Astrocyte of the spinal cord (primary cell): ENCODE measurements around the gene SWI5.

Experiments
- DNase-seq: peaks from one replicate; pipeline ENCODE4 v3.0.0; 2011; ENCODE audit warnings: low read depth, low spot score
- H3K4me3 ChIP-seq: 2 replicates; pipeline ENCODE4 v1.5.1; 2011; ENCODE audit warnings: low read depth, mild to moderate bottlenecking, low read length, moderate library complexity
- in situ Hi-C: cut with HindIII; loops from 2 replicates; pipeline ENCODE4 v1.10.0; 2017; ENCODE audit warnings: low sequenced_read_pairs
- TF ChIP-seq, protein P1 (sequence below): IDR thresholded peaks from 2 replicates; pipeline ENCODE4 v1.5.1; 2012; ENCODE audit warnings: low read depth, mild to moderate bottlenecking, low read length, inconsistent platforms

SWI5 gene

DNA sequence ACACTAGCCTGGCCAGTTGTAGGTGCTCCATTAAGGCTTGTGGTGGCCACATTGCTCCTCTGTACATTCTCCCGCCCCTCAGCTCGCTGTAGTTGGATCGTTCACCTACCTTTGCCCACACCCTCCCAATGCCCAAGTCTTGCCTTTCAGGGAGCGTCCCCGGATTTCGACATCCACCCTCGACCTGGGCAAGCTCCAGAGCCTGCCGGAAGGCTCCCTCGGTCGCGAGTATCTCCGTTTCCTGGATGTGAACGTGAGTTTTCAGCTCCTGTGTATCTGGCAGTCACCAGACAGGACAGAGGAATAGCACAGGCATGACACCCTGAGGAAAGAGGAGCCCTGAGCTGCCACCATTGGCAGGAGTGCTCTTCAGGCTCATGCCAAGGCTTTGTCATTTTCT lies 49.6 kb downstream of the SWI5 start:
- TF ChIP-seq, protein P1, sequence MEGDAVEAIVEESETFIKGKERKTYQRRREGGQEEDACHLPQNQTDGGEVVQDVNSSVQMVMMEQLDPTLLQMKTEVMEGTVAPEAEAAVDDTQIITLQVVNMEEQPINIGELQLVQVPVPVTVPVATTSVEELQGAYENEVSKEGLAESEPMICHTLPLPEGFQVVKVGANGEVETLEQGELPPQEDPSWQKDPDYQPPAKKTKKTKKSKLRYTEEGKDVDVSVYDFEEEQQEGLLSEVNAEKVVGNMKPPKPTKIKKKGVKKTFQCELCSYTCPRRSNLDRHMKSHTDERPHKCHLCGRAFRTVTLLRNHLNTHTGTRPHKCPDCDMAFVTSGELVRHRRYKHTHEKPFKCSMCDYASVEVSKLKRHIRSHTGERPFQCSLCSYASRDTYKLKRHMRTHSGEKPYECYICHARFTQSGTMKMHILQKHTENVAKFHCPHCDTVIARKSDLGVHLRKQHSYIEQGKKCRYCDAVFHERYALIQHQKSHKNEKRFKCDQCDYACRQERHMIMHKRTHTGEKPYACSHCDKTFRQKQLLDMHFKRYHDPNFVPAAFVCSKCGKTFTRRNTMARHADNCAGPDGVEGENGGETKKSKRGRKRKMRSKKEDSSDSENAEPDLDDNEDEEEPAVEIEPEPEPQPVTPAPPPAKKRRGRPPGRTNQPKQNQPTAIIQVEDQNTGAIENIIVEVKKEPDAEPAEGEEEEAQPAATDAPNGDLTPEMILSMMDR, result no peak

DNA sequence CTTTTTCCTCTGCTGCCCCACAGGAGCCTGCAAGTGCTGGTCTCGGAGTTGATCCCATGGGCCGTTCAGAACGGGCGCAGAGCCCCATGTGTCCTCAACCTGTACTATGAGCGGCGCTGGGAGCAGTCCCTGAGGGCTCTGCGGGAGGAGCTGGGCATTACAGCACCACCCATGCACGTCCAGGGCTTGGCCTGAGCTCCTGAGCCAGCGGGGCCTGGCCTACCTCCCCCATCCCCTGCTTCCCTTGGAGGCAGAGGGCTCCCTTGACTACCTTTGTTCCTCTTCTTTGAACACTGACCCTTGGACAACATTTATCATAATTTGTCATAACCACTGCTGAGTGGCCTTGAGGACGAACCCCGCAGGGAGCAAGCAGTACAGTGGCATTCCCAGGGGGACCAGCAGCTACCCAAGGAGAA lies 57.4 kb downstream of the SWI5 start:
- in situ Hi-C loops, result no loop called here
- H3K4me3 ChIP-seq, result no peak overlapping the region
- no peak for DNase-seq
- TF ChIP-seq, protein P1, result no peak

More for the DNA sequence above, 49.6 kb downstream of the SWI5 start:
- no peak for DNase-seq
- in situ Hi-C loops, result no loop called here
- H3K4me3 ChIP-seq, result no peak overlapping the region

DNA sequence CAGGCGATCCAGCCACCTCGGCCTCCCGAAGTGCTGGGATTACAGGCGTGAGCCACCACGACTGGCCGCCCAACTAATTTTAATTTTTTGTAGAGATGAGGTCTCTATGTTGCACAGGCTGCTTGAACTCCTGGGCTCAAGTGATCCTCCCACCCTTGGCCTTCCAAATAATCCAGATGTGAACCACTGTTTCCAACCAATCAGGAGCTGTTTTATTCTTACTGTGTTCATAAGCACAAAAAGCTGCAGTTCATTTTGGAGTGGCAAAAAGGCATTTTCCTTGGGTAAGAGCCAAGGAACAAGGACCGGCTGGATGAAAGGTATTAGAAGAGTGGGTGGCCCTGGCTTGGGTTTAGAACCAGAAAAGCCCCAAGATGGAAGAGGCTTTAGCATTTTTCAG lies 59.1 kb downstream of the SWI5 start:
- no peak overlapping the region for H3K4me3 ChIP-seq
- DNase-seq, result no peak
- in situ Hi-C loops, result no loop called here
- TF ChIP-seq, protein P1, result no peak

DNA sequence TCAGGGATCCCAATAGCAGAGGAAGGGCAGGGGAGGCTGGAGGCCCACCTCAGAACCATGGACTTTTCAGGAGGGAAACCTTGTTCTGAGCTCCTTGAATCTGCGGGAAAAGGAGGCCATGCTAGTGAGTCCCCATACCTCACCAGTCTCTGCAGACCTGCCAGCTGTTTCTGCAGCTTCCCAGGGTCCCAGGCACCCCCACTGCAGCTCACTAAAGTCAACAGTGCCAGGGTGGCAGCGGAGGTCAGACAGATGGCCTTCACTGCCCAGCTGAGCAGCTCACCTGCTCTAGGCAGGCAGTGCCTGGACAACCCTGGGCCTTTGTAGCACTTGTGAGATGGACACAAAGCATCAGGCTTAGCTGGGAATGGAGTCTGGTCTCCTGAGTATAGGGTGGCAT lies 59.8 kb downstream of the SWI5 start:
- TF ChIP-seq, protein P1, result no peak
- DNase-seq, result no peak
- in situ Hi-C loops, result no loop called here
- no peak overlapping the region for H3K4me3 ChIP-seq

DNA sequence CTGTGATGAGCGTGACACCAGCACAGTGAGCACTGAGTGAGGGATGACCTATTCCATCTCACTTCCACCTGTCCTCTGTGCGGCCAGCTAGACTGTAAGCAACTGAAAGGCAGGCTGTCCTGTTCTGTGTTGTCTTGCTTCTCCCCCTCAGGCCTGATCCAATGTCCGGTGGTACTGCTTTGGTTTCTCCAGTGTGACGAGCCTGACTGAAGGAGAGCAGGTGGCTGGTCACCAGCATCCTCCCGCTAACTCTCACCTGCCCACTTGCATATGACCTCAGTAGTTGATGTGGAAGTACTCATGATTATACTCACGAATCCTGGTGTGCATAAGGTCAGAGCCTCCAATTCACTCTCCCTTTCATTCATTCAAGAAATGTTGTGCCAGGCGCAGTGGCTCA lies 61.9 kb downstream of the SWI5 start:
- TF ChIP-seq, protein P1, result no peak
- in situ Hi-C loops, result no loop called here
- no peak overlapping the region for H3K4me3 ChIP-seq
- no peak for DNase-seq
